Activated CD4-positive, CD25-positive, alpha-beta regulatory T cell treated with anti-CD3 and anti-CD28 coated beads, Interleukin-2, amount 50 U/mL, for 24 hours (primary cell): Measurements from ENCODE around the gene AMIGO3.
"Not testable (repeated sequence)": the region's sequence is repeated elsewhere in the genome, so short reads cannot be mapped to it uniquely, and the experiment has no call there.

ENCODE experiments used
- ATAC-seq, 2 donors: fragments of 150-1000 bp; cut with Tn5 transposase; one replicate each; pipeline ENCODE4 v1.10.0; 2021; ENCODE audit warnings: mild to moderate bottlenecking in 1 of 2, moderate library complexity in 1 of 2

AMIGO3 gene, protein sequence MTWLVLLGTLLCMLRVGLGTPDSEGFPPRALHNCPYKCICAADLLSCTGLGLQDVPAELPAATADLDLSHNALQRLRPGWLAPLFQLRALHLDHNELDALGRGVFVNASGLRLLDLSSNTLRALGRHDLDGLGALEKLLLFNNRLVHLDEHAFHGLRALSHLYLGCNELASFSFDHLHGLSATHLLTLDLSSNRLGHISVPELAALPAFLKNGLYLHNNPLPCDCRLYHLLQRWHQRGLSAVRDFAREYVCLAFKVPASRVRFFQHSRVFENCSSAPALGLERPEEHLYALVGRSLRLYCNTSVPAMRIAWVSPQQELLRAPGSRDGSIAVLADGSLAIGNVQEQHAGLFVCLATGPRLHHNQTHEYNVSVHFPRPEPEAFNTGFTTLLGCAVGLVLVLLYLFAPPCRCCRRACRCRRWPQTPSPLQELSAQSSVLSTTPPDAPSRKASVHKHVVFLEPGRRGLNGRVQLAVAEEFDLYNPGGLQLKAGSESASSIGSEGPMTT

GRCh38 chr3:49719214-49719884 lies at the start of gene AMIGO3:
Gene AMIGO3 (minus strand): TSS chr3:49719684. CDS start chr3:49719465, 219 bp downstream.
- ATAC-seq: peak; percentile 66 to 69

- no peak for ATAC-seq
Measured at GRCh38 chr3:49763981-49764380, 44.5 kb upstream of the AMIGO3 start.

DNA sequence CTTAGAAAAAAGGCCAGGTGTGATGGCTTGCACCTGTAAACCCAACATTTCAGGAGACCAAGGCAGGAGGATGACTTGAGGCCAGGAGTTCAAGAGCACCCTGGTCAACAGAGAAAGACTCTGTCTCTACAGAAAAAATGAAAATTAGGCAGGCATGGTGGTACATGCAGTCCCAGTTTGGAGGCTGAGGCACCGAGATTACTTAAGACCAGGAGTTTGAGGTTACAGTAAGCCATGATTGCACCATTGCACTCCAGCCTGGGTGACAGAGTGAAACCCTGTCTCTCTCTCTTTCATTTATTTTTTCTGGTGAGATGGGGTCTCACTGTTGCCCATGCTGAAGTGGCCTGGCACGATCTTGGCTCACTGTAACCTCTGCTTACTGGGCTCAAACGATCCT lies 42.2 kb upstream of the AMIGO3 start:
- no peak for ATAC-seq

- ATAC-seq: no peak
Measured at GRCh38 chr3:49759226-49759625, 39.7 kb upstream of the AMIGO3 start.

DNA sequence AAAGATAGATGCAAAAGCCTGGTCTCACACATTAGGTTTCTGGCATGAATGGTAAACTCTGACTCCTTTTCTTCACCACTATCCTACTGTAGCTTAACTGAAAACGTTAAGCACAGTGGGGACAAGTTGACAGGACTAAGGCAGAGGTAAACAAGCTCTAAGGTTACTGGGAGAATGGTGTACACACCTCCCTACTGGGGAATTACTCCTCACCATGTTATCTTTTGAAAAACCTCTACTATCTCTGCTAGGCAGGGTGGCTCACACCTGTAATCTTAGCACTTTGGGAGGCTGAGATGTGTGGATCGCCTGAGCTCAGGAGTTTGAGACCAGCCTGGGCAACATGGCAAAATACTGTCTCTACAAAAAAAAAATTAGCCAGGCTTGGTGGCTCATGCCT lies 37.7 kb upstream of the AMIGO3 start:
- no peak for ATAC-seq

DNA sequence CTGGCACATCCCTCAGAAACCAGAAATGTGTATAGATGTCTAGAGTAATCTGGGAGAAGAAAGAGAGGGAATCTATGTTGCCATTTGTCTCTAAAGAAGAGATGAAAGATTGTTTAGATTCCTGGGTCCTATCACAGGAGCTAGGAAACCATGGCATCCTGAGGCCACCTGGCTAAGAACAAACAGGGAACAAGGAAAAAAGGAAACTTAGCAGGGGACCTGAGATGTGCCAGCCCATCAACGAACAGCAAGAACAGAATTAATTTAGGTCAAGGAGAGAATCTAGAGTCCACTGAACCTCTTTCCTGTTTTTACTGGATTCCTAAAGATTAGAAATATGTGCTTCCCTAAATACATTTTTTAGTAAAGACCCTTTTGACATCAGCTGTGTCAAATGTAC lies 36.6 kb upstream of the AMIGO3 start:
- no peak for ATAC-seq

- ATAC-seq: no peak
Measured at GRCh38 chr3:49754536-49754935, 35.1 kb upstream of the AMIGO3 start.

DNA sequence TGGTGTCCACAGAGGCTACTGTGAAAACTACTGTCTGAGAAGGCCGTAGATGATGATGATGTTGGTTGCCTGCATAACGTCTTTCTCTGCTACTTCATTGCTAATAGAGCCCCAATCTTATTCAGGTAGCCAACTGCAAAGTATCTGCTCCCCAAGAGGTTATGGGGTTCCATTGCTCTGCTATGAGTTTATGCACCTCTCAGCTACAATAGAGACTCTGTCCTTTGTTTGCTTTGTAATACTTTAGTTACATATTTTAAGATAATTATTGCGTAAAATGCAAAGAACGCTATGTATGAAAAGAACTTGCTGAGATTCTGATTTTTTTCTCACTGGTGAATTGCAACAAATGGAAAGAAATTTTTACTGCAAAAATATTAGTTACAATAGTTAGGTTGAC lies 32.0 kb upstream of the AMIGO3 start:
- ATAC-seq: no peak

DNA sequence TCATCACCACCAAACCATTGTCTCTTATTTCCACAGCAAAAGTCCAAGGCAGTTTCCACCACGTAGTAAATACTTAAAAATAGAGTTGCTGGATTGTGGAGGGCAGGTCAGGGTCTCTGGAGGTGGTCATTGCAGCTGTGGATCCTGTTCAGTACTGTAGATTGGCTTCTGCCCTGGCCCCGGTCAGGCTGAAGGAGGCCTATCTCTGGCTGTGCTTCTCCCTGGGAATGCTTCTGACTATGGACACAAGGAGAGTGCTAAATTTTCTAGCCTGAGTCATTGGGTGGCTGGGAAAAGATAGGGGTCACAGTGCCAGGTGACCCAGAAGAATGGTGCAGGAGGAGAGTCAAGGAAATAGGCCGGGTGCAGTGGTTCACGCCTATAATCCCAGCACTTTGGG lies 30.6 kb upstream of the AMIGO3 start:
- no peak for ATAC-seq

DNA sequence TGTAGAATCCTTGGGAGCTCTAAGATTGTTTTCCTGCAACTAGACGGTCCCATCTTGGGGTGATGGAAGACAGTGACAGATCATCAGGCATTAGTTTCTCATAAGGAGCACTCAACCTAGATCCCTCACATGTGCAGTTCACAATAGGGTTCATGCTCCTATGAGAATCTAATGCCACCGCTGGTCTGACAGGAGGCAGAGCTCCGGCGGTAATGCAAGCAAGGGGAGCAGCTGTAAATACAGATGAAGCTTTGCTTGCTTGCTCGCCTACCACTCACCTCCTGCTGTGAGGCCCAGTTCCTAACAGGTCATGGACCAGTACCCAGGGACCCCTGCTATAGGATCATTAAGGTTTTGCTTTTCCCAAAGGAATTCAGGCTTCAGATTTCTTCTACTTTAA lies 29.4 kb upstream of the AMIGO3 start:
- ATAC-seq: not testable (repeated sequence)

DNA sequence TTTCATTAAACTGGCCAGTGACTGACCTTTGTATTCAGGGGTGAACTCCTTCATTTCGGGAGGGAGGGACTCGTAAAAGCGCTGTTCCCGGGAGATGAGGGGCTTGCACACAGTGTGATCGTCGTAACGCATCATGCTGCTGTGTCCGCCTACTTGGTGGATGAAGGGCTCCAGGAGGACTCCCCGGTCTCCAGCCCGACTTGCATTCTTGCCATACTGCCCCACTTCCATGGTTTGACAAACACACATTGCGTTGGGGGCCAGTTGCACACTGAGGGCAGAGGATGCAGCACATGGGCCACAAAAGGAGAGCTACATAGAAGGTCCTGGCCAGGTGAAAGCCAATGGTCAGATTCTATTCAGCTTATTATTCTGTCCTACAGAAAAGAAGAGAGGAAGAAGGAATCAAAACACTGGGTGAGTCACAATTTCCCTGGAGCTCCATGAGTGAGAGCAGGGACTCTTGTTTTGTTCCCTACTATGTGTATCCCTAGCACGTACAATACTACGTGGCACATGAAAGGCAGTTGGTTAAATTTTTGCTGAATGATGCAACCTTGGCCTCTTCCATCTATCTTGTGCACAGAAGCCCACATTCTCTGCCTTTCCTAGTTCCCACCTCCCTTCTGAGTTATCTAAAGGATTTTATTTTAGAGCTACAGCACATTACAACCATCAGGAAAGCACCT lies 28.5 kb upstream of the AMIGO3 start:
- no peak for ATAC-seq

GRCh38 chr3:49745986-49746385 lies 26.5 kb upstream of the AMIGO3 start:
- ATAC-seq: no peak

DNA sequence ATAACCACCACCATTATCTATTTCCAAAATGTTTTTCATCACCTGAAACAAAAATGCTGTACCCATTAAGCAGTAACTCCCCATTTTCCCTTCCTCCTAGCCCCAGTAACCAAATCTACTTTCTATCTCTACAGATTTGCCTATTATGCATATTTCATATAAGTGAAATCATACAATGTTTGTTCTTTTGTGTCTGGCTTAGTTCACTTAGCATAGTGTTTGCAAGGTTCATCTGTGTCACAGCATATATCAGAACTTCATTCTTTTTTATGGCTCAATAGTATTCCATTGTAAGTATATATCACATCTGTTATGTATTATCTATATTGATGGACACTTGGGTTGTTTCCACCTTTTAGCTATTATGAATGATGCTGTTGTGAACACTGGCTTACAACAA lies 20.9 kb upstream of the AMIGO3 start:
- no peak for ATAC-seq

- no peak for ATAC-seq
Measured at GRCh38 chr3:49738067-49738713, 18.7 kb upstream of the AMIGO3 start.

DNA sequence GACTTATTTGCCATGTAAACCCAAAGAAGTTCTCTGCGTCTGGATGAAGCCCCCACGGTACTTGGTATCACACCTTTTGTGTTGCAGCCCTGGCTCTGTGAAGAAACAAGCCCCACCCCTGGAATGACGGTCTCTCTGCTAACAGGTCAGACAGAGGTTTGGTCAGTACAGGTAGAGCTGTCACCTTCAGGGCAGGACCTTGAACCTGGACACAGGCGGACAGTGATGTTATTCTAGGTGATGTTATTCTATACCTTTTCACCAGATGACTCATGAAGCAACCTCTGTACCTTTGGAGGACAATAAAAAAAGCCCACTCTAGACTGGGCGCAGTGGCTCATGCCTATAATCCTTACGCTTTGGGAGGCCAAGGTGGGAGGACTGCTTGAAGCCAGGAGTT lies 15.3 kb upstream of the AMIGO3 start:
- no peak for ATAC-seq

GRCh38 chr3:49733551-49733950 lies 14.1 kb upstream of the AMIGO3 start:
- ATAC-seq: no peak

DNA sequence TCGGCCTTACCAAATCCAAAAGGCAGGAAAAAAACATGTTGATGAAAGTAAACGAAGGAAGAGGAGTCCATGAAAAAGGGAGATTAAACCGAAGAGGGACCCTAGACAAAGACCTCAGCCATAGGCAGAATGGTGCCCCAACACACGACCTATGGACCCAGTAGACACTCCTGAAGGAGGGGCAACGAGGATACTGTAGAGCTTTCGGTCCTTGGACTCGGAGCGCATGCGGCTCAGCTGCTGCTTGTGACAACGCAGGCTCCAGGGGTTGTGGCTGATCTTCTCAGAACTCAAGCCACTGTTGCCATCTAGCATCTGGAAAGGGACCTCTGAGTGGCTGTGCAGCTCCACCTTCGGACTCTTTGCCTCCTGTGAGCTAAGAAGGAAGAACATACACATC lies 13.1 kb upstream of the AMIGO3 start:
- no peak for ATAC-seq

DNA sequence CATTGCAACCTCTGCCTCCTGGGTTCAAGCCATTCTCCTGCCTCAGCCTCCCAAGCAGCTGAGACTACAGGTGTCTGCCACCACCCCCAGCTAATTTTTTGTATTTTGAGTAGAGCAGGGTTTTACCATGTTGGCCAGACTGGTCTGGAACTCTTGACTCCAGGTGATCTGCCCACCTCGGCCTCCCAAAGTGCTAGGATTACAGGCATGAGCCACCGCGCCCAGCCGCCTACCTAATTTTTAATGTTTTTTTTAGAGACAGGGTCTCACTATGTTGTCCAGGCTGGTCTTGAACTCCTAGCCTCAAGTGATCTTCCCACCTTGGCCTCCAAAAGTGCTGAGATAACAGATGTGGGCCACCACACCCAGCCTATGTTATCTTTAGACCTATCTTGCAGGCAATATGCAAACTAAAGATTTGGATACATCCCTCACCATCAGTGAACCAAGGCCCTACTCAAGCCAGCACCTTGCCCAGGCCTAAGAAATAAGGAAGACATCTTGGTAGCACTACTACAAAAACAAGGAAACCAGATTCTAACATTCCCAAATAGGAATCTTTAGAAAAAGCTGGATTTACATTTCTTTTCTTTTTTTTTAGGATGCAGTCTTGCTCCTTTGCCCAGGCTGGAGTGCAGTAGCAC lies 10.6 kb upstream of the AMIGO3 start:
- ATAC-seq: no peak

GRCh38 chr3:49727924-49728361 lies 8.5 kb upstream of the AMIGO3 start:
- no peak for ATAC-seq

- ATAC-seq: no peak
Measured at GRCh38 chr3:49727154-49727923, 7.9 kb upstream of the AMIGO3 start.

DNA sequence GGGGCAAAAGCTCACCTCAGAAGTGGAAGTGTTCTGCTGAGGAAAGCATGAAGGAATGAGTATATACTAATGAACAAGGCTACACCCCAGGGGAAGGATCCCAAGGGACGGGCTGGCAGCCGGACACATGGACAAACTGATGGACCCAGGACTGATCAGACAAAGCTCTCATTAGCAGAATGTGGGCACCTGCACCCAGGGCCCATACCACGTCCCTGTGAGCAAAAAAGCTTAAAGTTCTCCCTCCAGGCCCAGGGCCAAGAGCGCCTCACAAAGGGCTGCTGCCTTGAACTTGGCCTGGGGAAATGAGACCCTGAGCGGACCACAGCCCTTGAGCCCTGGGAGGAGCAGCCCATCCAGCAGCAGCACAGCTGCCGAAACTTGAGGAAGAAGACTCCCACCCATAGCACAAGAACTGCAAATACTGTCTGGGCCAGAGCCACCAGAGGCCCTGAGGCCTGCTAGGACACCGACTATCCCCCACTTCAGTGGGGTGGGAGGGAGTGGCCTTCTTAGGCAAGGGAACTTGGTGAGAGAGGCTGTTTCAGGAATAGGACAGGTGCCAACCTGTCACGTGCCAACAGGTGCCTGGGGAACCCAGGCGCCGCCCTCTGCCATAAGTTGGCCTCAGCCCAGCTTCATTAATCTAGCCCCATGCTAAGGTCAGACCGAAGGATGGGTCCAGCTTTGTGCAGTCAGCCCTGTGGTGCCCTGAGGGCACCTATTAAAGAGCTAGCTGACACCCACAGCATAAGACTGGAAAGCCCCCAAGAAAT lies 6.6 kb upstream of the AMIGO3 start:
- no peak for ATAC-seq
